HL-60 (cell line): ENCODE data around the gene CTDP1.

Experiments
- DNase-seq, 2 experiments: peaks; one replicate each; pipeline ENCODE4 v3.0.0-alpha.2; 2010 to 2020; ENCODE audit warnings: low read depth in 1 of 2, low spot score in 1 of 2
- H3K27ac ChIP-seq: fragments of 250-450 bp; sonication (Bioruptor Pico); replicated peaks from 2 replicates; pipeline ENCODE4 v1.5.1; 2020; ENCODE audit warnings: mild to moderate bottlenecking, moderate library complexity
- H3K27me3 ChIP-seq: fragments of 250-450 bp; sonication (Bioruptor Pico); 2 replicates; pipeline ENCODE4 v1.5.1; 2021; ENCODE audit warnings: mild to moderate bottlenecking, moderate library complexity; ENCODE audit not compliant: insufficient read depth, poor library complexity, severe bottlenecking
- H3K4me3 ChIP-seq: replicated peaks from 2 replicates; pipeline ENCODE4 v1.5.1; 2011; ENCODE audit warnings: mild to moderate bottlenecking, control low read depth, low read length; ENCODE audit not compliant: insufficient read depth
- CTCF ChIP-seq: IDR thresholded peaks from one replicate; pipeline ENCODE4 v1.5.1; 2011; ENCODE audit warnings: low read length, control low read depth, inconsistent platforms; ENCODE audit not compliant: insufficient read depth
- GABPA ChIP-seq: IDR thresholded peaks from 2 replicates; pipeline ENCODE4 v1.6.1; 2012; ENCODE audit warnings: low read depth
- POLR2AphosphoS5 ChIP-seq: IDR thresholded peaks from 2 replicates; pipeline ENCODE4 v1.6.1; 2012; ENCODE audit warnings: low read depth
- REST ChIP-seq: IDR thresholded peaks from 2 replicates; pipeline ENCODE4 v1.6.1; 2012; ENCODE audit warnings: low read depth; ENCODE audit not compliant: insufficient replicate concordance
- SPI1 ChIP-seq: IDR thresholded peaks from 2 replicates; pipeline ENCODE4 v1.6.1; 2012; ENCODE audit warnings: low read depth, mild to moderate bottlenecking, borderline replicate concordance

The CTDP1 gene

GRCh38 chr18:79634593-79635426 lies 44.8 kb upstream of the CTDP1 start:
- DNase-seq = no peak
- Histone ChIP-seq H3K4me3 (no peak overlapping the region), H3K27ac (no peak overlapping the region), H3K27me3 (no peaks in the 10 kb centered on the region)
- TF ChIP-seq SPI1 (no peak), GABPA (no peak), REST (no peak), CTCF (no peak), POLR2AphosphoS5 (no peak)

- Histone ChIP-seq H3K27ac (no peak overlapping the region), H3K4me3 (no peak overlapping the region), H3K27me3 (no peaks in the 10 kb centered on the region)
- no peak for DNase-seq
- TF ChIP-seq SPI1 (no peak), REST (no peak), CTCF (no peak), POLR2AphosphoS5 (no peak), GABPA (no peak)
Measured at GRCh38 chr18:79635427-79635726, 44.2 kb upstream of the CTDP1 start.

- no peaks in the 10 kb centered on the region for H3K27me3 ChIP-seq
- H3K27ac ChIP-seq = no peak overlapping the region
- H3K4me3 ChIP-seq = no peak overlapping the region
- TF ChIP-seq GABPA (no peak), POLR2AphosphoS5 (no peak), SPI1 (no peak), CTCF (no peak), REST (no peak)
- no peak for DNase-seq
Measured at GRCh38 chr18:79637181-79637920, 42.3 kb upstream of the CTDP1 start.
